Rectal smooth muscle tissue (tissue), 1 donor: ENCODE data around the gene GRK2.
A peak's percentile ranks its signal among the peaks of the same experiment; 100 is the strongest.
"Not testable (repeated sequence)": the region's sequence is repeated elsewhere in the genome, so short reads cannot be mapped to it uniquely, and the experiment has no call there.

Source experiments
- H3K27ac ChIP-seq: one replicate; pipeline ENCODE4 v1.7.0; 2013; ENCODE audit warnings: low read depth, low read length, inconsistent platforms
- H3K27me3 ChIP-seq: one replicate; pipeline ENCODE4 v1.7.0; 2013; ENCODE audit warnings: low read length; ENCODE audit not compliant: control insufficient read depth, insufficient read depth
- H3K36me3 ChIP-seq: one replicate; pipeline ENCODE4 v1.7.0; 2013; ENCODE audit warnings: low read length; ENCODE audit not compliant: control insufficient read depth, insufficient read depth
- H3K4me1 ChIP-seq: one replicate; pipeline ENCODE4 v1.7.0; 2013; ENCODE audit warnings: low read length; ENCODE audit not compliant: control insufficient read depth, insufficient read depth
- H3K4me3 ChIP-seq: one replicate; pipeline ENCODE4 v1.7.0; 2013; ENCODE audit warnings: low read length
- H3K9ac ChIP-seq: one replicate; pipeline ENCODE4 v1.7.0; 2013; ENCODE audit warnings: low read length

The GRK2 gene

DNA sequence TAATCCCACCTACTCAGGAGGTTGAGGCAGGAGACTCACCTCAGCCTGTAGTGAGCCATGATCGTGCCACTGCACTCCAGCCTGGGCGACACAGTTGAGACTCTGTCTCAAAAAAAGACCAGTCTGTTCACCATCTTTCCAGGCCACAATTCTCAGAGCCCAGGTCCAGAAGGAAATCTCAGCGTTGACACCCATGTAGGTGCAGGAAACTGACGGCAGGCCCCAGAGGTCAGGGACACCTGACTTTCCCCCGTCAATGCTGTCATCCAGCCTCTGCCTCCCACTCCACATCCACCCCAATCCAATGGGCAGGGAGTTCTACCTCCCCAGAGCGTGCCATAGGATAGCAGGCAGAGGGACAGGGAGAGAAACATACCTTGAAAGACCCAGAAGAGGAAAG lies 5.9 kb upstream of the GRK2 start:
- no peaks in the 10 kb centered on the region for H3K27me3 ChIP-seq
- H3K9ac ChIP-seq: no peak overlapping the region
- no peak overlapping the region for H3K4me3 ChIP-seq
- H3K4me1 ChIP-seq: no peaks in the 10 kb centered on the region
- H3K36me3 ChIP-seq: peaks cover 8% of the 10 kb centered on the region
- H3K27ac ChIP-seq: no peak overlapping the region

DNA sequence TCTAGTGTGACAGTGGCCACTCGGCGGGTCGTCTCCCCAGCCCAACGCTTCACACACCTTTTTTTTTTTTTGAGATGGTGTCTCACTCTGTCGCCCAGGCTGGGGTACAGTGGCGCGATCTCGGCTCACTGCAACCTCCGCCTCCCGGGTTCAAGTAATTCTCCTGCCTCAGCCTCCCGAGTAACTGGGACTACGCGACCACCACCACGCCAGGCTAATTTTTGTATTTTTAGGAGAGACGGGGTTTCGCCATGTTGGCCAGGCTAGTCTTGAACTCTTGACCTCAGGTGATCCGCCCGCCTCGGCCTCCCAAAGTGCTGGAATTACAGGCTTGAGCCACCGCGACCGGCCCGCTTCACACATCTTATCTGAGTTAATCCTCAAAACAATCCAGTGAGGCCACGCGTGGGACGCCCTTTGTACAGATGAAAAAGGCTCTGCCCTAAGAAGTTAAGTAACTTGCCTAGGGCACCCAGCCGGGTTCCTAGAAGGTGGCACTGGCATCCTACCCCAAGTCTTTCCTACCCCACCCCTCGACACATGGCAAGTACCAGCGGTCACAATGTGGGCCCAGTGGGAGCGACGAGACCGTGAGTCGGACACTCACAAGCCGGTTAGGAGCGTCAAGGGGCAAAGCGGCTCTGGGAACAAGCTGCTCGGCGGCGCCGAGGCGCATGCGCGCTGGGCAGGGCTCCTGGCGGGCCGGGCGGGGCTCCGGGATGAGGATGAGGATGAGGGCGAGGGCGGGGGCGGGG lies 5.2 kb upstream of the GRK2 start:
- not testable (repeated sequence) for H3K9ac ChIP-seq, H3K4me1 ChIP-seq, H3K36me3 ChIP-seq, H3K27ac ChIP-seq, H3K27me3 ChIP-seq
- peak overlapping the region; percentile 66 for H3K4me3 ChIP-seq

DNA sequence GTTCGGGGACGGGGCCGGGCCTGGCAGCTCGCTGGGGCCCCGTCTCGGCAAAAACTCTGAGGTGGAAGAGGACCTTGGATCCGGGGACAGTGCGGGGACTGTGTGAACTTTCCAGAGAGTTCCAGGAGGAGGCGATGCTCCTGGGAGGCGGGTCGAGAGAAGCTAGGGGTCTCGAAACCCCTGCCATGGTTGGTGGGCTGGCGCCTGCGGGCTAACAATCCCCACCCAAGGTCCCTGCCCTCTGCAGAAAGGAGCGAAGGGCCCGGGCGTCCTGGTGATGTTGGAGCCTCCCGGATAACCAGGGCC lies 4.7 kb upstream of the GRK2 start:
- H3K4me1 ChIP-seq: no peaks in the 10 kb centered on the region
- peaks cover 3% of the 10 kb centered on the region for H3K36me3 ChIP-seq
- no peak overlapping the region for H3K27ac ChIP-seq
- H3K27me3 ChIP-seq: no peaks in the 10 kb centered on the region
- no peak overlapping the region for H3K9ac ChIP-seq
- peak overlapping the region; percentile 35 for H3K4me3 ChIP-seq

DNA sequence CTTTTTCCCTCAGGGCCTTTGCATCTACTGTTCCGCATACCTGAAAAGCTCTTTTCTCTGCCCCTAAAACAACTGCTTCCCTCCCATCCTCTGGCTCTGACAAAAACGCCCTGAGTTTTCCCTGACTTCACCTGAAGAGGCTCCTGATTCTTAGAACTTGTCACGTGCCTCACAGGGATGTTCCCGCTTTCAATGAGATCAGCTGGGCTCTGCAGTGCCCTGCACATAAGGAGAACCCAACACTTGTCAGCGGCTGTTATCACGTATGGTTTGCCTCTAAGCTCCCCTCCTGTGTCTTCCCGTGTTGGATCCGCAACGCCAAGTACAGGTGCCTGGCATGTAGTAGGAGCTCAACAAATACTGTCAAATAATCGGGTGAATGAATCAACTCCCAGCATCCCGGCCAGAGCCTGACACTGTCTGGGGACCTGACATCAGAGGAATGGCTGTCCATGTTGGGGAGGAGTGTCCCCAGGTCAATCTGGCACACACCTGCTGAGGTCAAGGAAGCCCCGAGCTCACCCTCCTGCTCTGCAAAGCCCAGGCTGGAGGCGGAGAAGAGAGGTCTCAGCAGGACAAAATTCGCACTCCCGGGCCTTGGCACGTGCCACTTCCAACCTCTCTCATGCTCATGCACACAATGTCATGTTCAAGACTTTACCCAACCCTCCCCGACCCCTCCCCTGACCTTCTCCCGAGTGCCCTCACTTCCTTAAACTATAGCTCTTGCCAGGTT lies 4.2 kb upstream of the GRK2 start:
- no peak overlapping the region for H3K27ac ChIP-seq
- H3K9ac ChIP-seq: no peak overlapping the region
- H3K4me1 ChIP-seq: no peaks in the 10 kb centered on the region
- H3K4me3 ChIP-seq: no peak overlapping the region
- H3K27me3 ChIP-seq: no peaks in the 10 kb centered on the region
- peaks cover 2% of the 10 kb centered on the region for H3K36me3 ChIP-seq

DNA sequence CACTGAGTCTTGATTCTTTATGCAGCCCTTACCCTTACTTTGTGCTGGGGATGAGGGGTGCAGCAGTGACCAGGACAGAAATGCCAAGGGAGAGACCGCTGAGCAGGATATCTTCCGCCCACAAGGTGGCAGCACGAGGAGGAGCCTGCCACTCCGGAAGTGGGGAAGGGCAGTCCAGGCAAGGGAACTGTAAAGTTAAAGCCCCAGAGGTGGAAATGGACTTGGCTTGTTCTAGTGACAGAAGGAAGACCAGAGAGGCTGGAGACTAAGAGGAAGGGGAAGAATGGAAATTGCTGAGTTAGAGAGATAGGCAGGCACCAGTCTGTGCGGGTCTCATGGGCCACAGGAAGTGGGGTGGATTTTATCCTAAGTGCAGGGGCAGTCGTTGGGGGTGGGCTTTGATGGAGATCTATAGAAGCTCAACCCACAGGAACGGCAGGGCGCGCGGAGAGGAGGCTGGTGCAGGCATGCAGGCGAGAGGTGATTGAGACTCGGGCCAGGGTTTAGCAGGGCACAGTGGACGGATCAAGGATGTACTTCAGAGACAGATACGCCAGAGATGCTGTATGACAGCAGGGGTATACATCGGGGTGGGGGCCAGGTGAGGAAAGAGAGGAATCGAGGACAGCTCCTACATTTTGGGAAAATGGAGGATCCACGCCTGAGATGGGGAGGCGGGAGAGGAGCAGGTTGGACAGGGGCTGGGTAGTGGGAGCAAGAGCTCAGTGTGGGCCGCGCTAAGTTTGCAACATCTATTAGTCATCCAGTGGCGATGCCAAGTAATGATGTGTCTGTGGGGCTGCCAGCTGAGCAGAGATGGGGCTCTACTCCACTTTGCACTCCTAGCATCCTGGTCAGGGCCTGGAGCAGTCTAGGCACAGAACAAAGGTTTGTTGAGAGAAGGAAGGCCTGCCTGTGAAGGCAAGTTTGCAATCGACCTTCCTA lies 3.3 kb upstream of the GRK2 start:
- H3K9ac ChIP-seq: no peak overlapping the region
- peaks cover 8% of the 10 kb centered on the region for H3K4me1 ChIP-seq
- no peaks in the 10 kb centered on the region for H3K27me3 ChIP-seq
- H3K36me3 ChIP-seq: peaks cover under 1% of the 10 kb centered on the region
- no peak overlapping the region for H3K27ac ChIP-seq
- H3K4me3 ChIP-seq: no peak overlapping the region

DNA sequence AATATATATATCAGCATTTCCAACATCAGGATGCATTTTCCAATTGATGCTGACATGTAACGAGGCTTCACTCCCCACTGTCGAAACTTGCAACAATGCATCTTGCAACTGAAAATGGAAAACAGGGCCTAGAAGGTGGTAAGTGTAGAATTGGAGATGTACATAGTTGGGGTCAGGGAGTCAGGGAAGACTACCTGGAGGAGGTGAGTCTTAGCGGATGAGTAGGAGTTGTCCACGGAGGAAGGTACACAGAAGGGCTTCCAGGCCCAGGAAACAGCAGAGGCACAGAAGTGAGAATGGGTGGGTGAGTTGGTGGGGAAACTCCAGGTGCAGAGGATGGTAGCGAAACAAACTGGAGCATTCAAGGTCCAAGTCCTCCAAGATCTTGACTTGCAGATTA lies 2.0 kb upstream of the GRK2 start:
- H3K36me3 ChIP-seq: peaks cover 2% of the 10 kb centered on the region
- H3K27me3 ChIP-seq: no peaks in the 10 kb centered on the region
- H3K4me3 ChIP-seq: no peak overlapping the region
- H3K4me1 ChIP-seq: peaks cover 10% of the 10 kb centered on the region
- H3K9ac ChIP-seq: no peak overlapping the region
- no peak overlapping the region for H3K27ac ChIP-seq

DNA sequence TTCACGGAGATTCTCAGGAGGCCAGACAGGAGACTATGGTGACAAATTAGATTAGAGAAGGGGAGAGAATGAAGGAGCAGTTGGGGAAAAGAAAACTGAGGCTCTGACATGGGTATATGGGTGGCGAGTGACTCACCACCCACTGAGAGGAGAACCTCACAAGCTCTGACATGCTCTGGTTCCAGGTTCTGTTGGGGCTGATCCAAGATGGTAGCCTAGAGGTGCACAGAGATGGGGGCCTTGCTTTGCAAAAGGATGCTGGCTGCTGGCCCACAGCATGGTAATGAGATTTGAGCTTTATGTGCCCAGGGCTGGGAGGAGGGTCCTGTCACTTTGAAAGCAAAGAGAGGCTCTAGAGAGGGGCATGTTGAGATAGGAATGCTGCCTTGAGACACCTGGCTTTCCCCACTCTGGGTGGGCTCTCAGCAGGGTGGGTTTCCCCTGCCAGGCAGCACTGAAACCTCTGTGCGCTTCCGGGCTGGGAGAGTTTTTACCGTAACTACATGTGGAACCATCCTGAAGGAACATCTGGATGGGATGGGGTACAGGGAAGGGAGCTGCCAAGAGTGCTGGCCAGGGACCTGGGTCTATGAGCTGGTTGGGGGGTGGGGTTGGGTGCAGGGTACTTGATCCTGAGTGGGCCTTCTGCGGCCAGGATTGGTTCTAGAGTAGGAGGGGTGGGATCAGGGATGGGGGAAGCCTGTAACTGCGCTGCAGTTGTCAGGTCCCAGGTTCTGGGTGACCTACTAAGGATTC lies 1.2 kb upstream of the GRK2 start:
- H3K27ac ChIP-seq: no peak overlapping the region
- H3K36me3 ChIP-seq: peaks cover 2% of the 10 kb centered on the region
- no peak overlapping the region for H3K9ac ChIP-seq
- no peak overlapping the region for H3K4me3 ChIP-seq
- peaks cover 18% of the 10 kb centered on the region for H3K4me1 ChIP-seq
- no peaks in the 10 kb centered on the region for H3K27me3 ChIP-seq

DNA sequence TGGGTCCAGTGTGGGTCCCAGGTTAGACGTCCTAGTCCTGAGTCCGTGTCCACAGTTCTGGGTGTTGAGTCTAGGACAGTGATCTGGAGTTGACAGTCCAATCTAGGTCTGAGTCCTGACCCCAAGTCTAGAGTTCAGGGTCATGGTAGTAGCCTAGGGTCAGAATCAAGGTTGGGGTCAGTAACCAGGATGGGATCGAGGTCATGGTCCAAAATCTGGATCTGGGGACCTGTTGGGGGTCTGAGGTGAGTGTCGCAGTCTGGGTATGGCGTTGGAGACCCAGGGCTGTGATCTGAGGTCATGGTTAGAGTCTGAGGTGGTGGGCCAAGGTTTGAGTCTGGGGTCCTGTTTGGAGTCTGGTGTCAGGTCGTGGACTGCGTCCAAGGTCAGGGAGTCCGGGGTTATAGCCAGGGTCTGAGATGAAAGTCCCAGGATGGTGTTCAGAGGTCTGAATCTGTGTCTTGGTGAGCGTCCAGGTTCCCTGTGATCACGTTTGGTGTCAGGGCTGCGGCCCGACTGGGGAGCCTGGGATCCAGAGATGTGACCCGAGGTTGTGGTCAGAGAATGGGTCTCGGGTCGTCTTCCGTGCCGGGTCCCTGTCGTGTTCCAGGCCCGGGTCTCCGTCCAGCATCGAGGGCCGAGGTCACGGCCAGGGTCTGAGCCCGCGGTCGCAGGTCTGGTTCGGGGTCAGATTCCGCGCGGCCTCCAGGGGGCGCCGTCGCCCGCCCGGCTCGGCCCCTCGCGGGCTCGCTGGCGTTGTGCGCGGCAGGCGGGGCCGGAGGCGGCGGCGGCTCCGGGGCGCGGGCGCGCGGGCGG lies 432 bp upstream of the GRK2 start:
- Histone ChIP-seq H3K27me3 (no peaks in the 10 kb centered on the region), H3K27ac (peak overlapping the region; percentile 52), H3K4me3 (peak overlapping the region; percentile 16), H3K4me1 (peaks cover 26% of the 10 kb centered on the region), H3K36me3 (peaks cover 2% of the 10 kb centered on the region), H3K9ac (no peak overlapping the region)

DNA sequence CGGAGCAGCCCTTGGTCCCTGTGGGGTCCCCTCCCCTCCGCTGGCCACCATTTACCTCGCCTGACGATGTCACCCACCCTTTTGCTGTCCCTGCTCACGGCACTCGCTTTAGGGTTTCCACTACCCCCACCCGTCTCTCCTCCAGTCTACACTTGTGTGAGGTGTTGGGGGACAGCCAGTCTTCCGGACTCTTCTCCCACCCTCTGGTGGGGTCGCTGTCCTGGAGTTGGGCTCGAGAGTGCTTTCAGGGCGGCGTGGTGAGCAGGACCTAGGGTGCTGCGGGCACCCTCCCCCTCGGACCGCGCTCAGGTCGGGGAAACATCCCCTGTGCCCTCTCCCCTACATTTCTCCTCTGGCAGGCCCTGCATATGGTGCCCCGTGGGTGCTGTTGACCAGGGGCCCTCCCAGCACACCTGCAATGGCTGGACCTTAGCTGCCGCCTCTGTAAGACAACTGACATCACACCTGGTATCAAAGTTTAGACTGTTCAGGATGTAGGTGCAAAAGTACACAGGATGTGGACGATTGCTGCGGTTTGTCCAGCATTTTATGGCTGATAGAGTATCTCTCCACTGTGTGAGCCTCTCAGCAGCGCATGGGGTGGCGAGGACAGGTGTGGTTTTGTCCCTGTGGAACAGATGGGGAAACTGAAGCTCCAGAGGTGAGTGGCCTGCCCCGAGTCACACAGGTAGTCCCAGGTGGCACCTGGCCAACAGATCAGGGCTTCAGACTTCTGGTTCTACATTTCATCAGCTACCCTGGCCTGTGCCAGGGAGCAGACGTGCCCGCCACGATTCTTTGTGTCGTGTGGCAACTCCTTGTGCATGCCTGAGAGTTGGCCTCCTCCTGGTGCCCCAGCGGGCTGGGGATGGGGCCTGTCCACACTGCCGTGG lies 1.2 kb downstream of the GRK2 start:
- no peaks in the 10 kb centered on the region for H3K27me3 ChIP-seq
- peak overlapping the region; percentile 41 for H3K9ac ChIP-seq
- H3K4me1 ChIP-seq: peaks cover 27% of the 10 kb centered on the region
- peaks cover 2% of the 10 kb centered on the region for H3K36me3 ChIP-seq
- H3K4me3 ChIP-seq: peak overlapping the region; percentile 84
- peak overlapping the region; percentile 42 for H3K27ac ChIP-seq

DNA sequence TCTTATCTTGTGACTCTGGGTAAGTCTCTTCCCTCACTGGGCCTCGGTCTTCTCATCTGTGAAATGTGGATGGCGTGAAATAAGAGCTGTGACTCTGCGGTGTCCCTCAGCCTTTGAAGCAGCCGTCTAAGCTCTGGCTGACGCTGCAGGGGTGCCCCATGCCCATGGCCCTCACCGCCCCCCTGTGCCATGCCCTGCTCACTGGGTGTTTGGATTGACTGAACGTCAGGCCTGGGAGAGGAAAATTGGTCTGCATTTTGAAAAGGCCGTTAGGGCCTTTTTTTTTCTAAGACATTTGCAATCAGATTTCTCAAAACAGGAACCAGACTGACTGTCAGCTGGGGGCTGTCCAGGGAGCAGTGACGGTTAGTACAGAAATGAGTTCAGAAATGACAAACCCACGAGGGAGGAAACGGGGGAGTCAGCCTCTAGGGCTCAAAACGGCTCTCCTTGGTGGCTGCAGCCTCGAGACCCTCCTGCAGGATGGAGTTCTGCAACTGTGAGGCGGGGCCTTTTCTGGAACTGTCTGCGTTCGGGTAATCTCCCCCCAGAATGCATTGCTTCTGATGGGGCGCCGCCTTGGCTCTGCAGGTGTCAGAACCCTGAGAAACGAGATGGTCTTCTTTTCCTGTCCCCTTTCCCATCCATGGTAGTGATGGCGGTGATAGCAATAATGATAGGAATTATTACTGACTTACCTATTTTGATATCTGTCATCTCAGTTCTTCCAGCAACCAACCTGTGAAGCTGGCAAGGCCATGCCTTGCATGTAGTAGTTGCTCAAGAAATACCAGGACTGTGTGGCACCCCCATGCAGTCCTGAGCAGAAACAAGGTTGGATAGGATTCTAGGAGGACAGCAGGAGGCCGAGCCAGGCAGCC lies 2.0 kb downstream of the GRK2 start:
- Histone ChIP-seq H3K4me1 (peaks cover 31% of the 10 kb centered on the region), H3K27me3 (no peaks in the 10 kb centered on the region), H3K27ac (peak overlapping the region; percentile 42), H3K36me3 (peaks cover 2% of the 10 kb centered on the region), H3K4me3 (peak overlapping the region; percentile 84), H3K9ac (peak overlapping the region; percentile 41)
